NCI-H187 treated with DMSO at 0.1 percent for 48 hours (cell line): ENCODE data around the gene NELFCD.
"Not testable (repeated sequence)": the region's sequence is repeated elsewhere in the genome, so short reads cannot be mapped to it uniquely, and the experiment has no call there.

Experiments
- DNase-seq: peaks from one replicate; lab custom pipeline; 2025; lab: John Stamatoyannopoulos, UW

Gene NELFCD, protein sequence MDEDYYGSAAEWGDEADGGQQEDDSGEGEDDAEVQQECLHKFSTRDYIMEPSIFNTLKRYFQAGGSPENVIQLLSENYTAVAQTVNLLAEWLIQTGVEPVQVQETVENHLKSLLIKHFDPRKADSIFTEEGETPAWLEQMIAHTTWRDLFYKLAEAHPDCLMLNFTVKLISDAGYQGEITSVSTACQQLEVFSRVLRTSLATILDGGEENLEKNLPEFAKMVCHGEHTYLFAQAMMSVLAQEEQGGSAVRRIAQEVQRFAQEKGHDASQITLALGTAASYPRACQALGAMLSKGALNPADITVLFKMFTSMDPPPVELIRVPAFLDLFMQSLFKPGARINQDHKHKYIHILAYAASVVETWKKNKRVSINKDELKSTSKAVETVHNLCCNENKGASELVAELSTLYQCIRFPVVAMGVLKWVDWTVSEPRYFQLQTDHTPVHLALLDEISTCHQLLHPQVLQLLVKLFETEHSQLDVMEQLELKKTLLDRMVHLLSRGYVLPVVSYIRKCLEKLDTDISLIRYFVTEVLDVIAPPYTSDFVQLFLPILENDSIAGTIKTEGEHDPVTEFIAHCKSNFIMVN

GRCh38 chr20:58980711-58981627, at the start of gene NELFCD:
NELFCD (plus strand) TSS chr20:58981256; CDS start chr20:58981310, 54 bp downstream.
- DNase-seq = no peak

DNA sequence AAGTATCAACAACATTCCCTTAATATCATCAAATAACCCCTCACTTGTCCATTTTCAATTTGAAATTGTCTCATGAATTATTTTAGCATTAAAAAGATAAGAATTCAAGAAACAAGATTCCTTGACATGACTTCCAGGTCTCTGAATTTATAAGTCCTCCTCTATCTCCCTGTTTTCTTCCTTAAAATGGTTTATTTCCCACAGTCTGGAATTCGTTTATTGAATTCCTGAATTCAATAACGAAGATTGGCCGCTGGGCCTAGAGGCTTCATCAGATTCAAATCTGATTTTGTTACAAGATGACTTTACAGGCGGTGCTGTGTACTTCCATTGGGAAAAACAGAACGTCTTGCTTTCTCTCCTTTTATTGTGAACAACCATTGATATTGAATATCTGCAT, 48.9 kb upstream of the NELFCD start:
- DNase-seq = no peak

DNA sequence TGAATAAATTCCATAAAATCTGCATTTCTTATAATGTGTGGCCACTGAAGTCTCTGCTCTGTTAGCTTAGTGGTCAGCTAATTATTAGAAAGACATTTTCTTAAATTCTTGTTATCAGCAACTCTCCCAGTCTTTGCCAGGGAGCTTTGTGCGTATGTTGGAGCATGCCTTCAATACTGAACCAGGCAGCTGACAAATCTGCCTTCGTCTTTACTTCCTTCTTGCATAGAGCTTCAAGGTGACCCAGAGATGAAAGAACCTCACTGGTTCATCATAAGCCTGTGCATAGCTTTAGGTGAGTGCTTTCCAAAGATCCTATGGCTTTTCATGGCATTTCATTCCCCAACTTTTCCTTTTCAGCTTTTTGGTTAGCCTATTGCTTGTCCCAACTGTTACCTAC, 43.0 kb upstream of the NELFCD start:
- no peak for DNase-seq

- no peak for DNase-seq
Observed at GRCh38 chr20:58938541-58938940, 42.5 kb upstream of the NELFCD start.

DNA sequence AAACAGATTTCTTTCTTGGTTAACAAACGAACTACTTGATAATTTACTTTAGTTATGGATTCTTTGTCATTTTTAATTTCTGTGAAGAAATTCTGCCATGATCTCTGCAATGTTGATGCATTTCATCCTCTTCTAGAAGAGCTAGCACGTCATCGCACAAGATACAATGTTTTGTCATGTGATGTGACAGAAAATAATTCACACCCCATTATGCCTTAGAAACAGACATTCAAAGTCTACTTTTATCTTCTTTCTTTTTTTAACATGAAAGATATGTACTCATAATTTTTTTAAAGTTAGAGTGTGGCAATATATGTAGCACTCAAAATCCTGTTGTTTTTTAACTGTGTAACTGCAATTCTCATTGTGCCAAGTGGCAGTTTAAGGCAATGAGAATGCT, 39.6 kb upstream of the NELFCD start:
- DNase-seq = no peak

- no peak for DNase-seq
Observed at GRCh38 chr20:58942549-58942948, 38.5 kb upstream of the NELFCD start.

- DNase-seq = no peak
Observed at GRCh38 chr20:58944610-58945009, 36.4 kb upstream of the NELFCD start.

- DNase-seq = no peak
Observed at GRCh38 chr20:58945965-58946631, 35.0 kb upstream of the NELFCD start.

DNA sequence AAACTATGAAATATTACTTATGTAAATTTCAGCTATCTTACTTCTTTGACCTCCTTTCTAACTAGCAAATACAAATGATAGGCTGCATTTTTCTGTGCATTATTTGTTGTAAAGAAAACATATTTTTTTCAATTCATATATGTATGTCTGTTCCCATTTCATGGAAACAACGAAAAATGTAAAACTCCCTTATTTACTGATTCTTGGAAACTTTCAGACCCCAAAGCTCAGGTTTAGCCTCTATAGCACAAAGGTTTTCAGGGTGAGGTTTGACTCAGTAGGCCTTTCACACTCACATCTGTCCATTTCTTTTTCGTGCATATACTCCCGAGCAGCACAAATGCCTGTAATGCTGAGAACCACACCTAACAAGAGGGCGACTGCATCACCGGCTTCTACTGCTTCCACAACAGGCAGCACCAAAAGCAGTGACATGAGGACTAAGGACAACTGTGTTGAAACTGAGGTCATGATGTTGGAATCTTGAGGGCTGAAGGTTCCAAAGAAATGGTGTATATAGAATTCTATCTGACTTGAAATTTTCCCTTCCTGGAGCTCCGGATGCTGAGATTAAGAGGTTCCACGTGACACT, 33.2 kb upstream of the NELFCD start:
- not testable (repeated sequence) for DNase-seq

GRCh38 chr20:58950603-58951002, 30.5 kb upstream of the NELFCD start:
- DNase-seq = no peak

DNA sequence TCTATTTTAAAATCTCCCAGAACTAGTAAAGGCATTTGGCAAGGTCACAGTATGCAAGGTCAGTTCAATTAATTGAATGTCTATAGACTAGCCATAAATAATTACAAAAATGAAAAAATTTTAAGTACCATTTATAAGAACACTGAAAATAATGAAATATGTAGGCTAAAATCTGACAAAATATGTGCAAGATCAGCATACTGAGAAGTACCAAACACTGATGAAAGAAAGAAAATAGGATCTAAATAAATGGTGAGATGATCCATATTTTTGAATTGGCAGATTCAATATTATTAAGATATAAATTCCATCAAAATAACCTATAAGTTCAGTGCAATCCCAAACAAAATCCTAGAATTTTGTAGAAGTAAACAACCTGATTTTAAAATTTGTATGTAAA, 28.0 kb upstream of the NELFCD start:
- DNase-seq = no peak

DNA sequence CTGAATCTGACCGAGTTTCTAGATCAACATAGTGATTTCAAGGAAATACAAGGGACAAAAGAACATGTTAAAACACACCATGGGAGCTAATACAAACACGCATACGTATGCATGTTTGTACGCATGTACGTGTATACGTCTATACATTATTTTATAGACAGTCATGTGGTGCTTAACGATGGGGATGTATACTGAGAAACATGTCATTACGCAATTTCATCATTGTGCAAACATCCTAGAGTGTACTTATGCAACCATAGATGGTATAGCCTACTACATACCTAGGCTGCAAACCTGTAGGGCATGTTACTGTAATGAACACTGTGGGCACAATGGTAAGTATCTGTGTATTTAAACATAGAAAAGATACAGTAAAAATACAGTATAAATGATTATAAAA, 25.0 kb upstream of the NELFCD start:
- DNase-seq = no peak

GRCh38 chr20:58959652-58960051, 21.4 kb upstream of the NELFCD start:
- no peak for DNase-seq

- no peak for DNase-seq
Observed at GRCh38 chr20:58963060-58963584, 17.9 kb upstream of the NELFCD start.

- DNase-seq = not testable (repeated sequence)
Observed at GRCh38 chr20:58963922-58964321, 17.1 kb upstream of the NELFCD start.

- DNase-seq = no peak
Observed at GRCh38 chr20:58965270-58966064, 15.6 kb upstream of the NELFCD start.

DNA sequence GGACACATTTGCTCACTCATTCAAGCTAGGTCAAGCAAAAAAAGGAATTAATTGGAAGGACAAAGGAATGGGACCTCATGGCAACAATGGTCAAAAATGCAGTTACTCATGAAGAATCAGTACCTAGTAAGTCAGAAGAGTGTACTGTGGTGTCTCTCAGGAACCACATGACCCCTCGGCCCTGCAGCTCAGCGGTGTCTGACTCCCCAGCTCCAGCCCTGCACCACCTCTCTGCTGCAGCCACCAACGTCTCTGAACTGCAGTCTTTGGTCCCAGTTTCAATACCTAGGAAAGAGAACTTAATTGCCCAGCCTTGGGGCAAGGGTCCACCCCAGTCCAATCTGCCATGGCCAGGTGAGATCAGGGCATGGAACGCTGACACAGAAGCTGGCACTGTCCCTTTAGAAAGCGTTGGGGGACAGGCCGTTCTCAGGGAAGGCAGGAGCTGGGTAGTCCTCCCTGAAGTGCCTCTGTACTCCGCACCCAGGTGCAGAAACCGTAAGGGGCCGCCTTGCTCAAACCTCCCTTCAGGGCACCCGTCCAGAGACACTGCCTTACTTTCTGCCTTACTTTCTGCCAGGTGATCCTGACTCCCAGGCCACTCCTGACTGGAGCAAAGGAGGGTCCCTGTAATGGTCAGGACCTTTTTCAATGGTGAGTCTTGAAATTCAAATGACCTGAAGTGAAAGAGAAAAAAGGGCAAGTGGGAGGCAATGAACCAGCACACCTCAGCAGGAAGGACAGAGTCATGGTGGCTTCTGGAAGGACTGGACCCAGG, 13.2 kb upstream of the NELFCD start:
- DNase-seq = no peak

- DNase-seq = no peak
Observed at GRCh38 chr20:58969439-58969838, 11.6 kb upstream of the NELFCD start.

DNA sequence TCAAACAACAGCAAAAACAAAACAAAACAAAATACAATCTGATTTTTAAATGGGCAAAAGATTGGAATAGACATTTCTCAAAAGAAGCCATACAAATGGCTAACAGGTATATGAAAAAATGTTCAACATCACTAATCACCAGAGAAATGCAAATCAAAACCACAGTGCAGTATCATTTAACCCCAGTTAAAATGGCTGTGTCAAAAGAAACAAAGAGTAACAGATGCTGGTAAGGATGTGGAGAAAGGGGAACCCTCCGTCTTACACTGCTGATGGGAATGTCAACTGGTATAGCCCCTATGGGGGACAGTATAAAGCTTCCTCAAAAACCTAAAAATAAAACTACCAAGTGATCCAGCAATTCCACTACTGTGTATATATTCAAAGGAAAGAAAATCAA, 10.9 kb upstream of the NELFCD start:
- DNase-seq = no peak

GRCh38 chr20:58971429-58971828, 9.6 kb upstream of the NELFCD start:
- DNase-seq = no peak
